ENCODE measurements around the gene PPL. TPM values are rescaled to one million over a fixed set of nuclear protein-coding genes. Genes with fewer than 3 reads are reported as not detected.

PPL gene
- total RNA-seq, 1 donor from 2014 or later, result 4.7 TPM

GRCh38 chr16:4895366-4895765, 41.6 kb downstream of the PPL start:
- H3K27ac Mint-ChIP-seq (ENCODE audit: unreplicated experiment), result no peak overlapping the region
- peaks cover 3% of the 10 kb centered on the region for H3K4me1 Mint-ChIP-seq (ENCODE audit: low read depth, unreplicated experiment)
- no peak overlapping the region for H3K4me3 Mint-ChIP-seq (ENCODE audit: unreplicated experiment)
- no peaks in the 10 kb centered on the region for H3K36me3 Mint-ChIP-seq (ENCODE audit: unreplicated experiment)
- no peak for DNase-seq
- peaks cover 4% of the 10 kb centered on the region for H3K9me3 Mint-ChIP-seq (ENCODE audit: unreplicated experiment)
- peaks cover 1% of the 10 kb centered on the region for H3K27me3 Mint-ChIP-seq (ENCODE audit: unreplicated experiment)
- no peak for TF ChIP-seq CTCF (IDR thresholded peaks at IDR 0.05; ENCODE audit: partially characterized antibody, unreplicated experiment)

GRCh38 chr16:4894276-4895150, 42.4 kb downstream of the PPL start:
- DNase-seq, result no peak
- Mint-ChIP-seq H3K27ac (ENCODE audit: unreplicated experiment) (no peak overlapping the region), H3K9me3 (ENCODE audit: unreplicated experiment) (peaks cover 4% of the 10 kb centered on the region), H3K4me3 (ENCODE audit: unreplicated experiment) (no peak overlapping the region), H3K4me1 (ENCODE audit: low read depth, unreplicated experiment) (peaks cover 6% of the 10 kb centered on the region), H3K27me3 (ENCODE audit: unreplicated experiment) (peaks cover 3% of the 10 kb centered on the region), H3K36me3 (ENCODE audit: unreplicated experiment) (no peaks in the 10 kb centered on the region)
- no peak for TF ChIP-seq CTCF (IDR thresholded peaks at IDR 0.05; ENCODE audit: partially characterized antibody, unreplicated experiment)

GRCh38 chr16:4893103-4893862, 43.7 kb downstream of the PPL start:
- no peak overlapping the region for H3K4me3 Mint-ChIP-seq (ENCODE audit: unreplicated experiment)
- peaks cover 3% of the 10 kb centered on the region for H3K27me3 Mint-ChIP-seq (ENCODE audit: unreplicated experiment)
- no peaks in the 10 kb centered on the region for H3K36me3 Mint-ChIP-seq (ENCODE audit: unreplicated experiment)
- H3K9me3 Mint-ChIP-seq (ENCODE audit: unreplicated experiment), result peaks cover 4% of the 10 kb centered on the region
- H3K27ac Mint-ChIP-seq (ENCODE audit: unreplicated experiment), result peak overlapping the region; percentile 48
- TF ChIP-seq CTCF (IDR thresholded peaks at IDR 0.05; ENCODE audit: partially characterized antibody, unreplicated experiment), result no peak
- DNase-seq, result no peak
- peaks cover 13% of the 10 kb centered on the region for H3K4me1 Mint-ChIP-seq (ENCODE audit: low read depth, unreplicated experiment)

- peak overlapping the region; percentile 33 for H3K27ac Mint-ChIP-seq (ENCODE audit: unreplicated experiment)
These were observed 44.4 kb downstream of the PPL start for GRCh38 chr16:4892361-4893102.

More at GRCh38 chr16:4892361-4893102, 44.4 kb downstream of the PPL start:
- H3K27me3 Mint-ChIP-seq (ENCODE audit: unreplicated experiment), result peaks cover 3% of the 10 kb centered on the region
- H3K4me3 Mint-ChIP-seq (ENCODE audit: unreplicated experiment), result no peak overlapping the region
- no peaks in the 10 kb centered on the region for H3K36me3 Mint-ChIP-seq (ENCODE audit: unreplicated experiment)
- peaks cover 20% of the 10 kb centered on the region for H3K4me1 Mint-ChIP-seq (ENCODE audit: low read depth, unreplicated experiment)
- peaks cover 5% of the 10 kb centered on the region for H3K9me3 Mint-ChIP-seq (ENCODE audit: unreplicated experiment)
- no peak for TF ChIP-seq CTCF (IDR thresholded peaks at IDR 0.05; ENCODE audit: partially characterized antibody, unreplicated experiment)
- DNase-seq, result peak; percentile 38

Measured in glutamatergic neuron (in vitro differentiated cells).